ENCODE measurements around the gene TTLL8.
A peak's percentile ranks its signal among the peaks of the same experiment; 100 is the strongest.
"Not testable (repeated sequence)": the region's sequence is repeated elsewhere in the genome, so short reads cannot be mapped to it uniquely, and the experiment has no call there.

TTLL8 gene

GRCh38 chr22:50001388-50002231 is 56.5 kb downstream of the TTLL8 start:
- DNase-seq (ENCODE audit: low read depth) = no peak

GRCh38 chr22:50000587-50001387 is 57.3 kb downstream of the TTLL8 start:
- no peak for DNase-seq (ENCODE audit: low read depth)

GRCh38 chr22:49999946-50000586 is 58.0 kb downstream of the TTLL8 start:
- no peak for DNase-seq (ENCODE audit: low read depth)

GRCh38 chr22:49999063-49999945 is 58.8 kb downstream of the TTLL8 start:
- no peak for DNase-seq (ENCODE audit: low read depth)

- DNase-seq (ENCODE audit: low read depth) = no peak
Observed at GRCh38 chr22:49998718-49999062, 59.4 kb downstream of the TTLL8 start.

- DNase-seq (ENCODE audit: low read depth) = no peak
Observed at GRCh38 chr22:49997932-49998717, 60.0 kb downstream of the TTLL8 start.

GRCh38 chr22:49997251-49997599 is 60.9 kb downstream of the TTLL8 start:
- no peak for DNase-seq (ENCODE audit: low read depth)

- no peak for DNase-seq (ENCODE audit: low read depth)
Observed at GRCh38 chr22:49996518-49997250, 61.4 kb downstream of the TTLL8 start.

- DNase-seq (ENCODE audit: low read depth) = no peak
Observed at GRCh38 chr22:49996119-49996517, 62.0 kb downstream of the TTLL8 start.

GRCh38 chr22:49995361-49996118 is 62.6 kb downstream of the TTLL8 start:
- DNase-seq (ENCODE audit: low read depth) = no peak

- DNase-seq (ENCODE audit: low read depth) = no peak
Observed at GRCh38 chr22:49995041-49995360, 63.1 kb downstream of the TTLL8 start.

GRCh38 chr22:49994361-49995040 is 63.6 kb downstream of the TTLL8 start:
- DNase-seq (ENCODE audit: low read depth) = no peak

- DNase-seq (ENCODE audit: low read depth) = no peak
Observed at GRCh38 chr22:49993649-49994360, 64.3 kb downstream of the TTLL8 start.

GRCh38 chr22:49992921-49993648 is 65.0 kb downstream of the TTLL8 start:
- peak; percentile 68 for DNase-seq (ENCODE audit: low read depth)

- no peak for DNase-seq (ENCODE audit: low read depth)
Observed at GRCh38 chr22:49991907-49992533, 66.1 kb downstream of the TTLL8 start.

GRCh38 chr22:49991167-49991566 is 66.9 kb downstream of the TTLL8 start:
- DNase-seq (ENCODE audit: low read depth) = no peak

- not testable (repeated sequence) for DNase-seq (ENCODE audit: low read depth)
Observed at GRCh38 chr22:49989826-49990225, 68.3 kb downstream of the TTLL8 start.
